Stimulated activated memory B cell treated with anti-CD40 and anti-IgM and Interleukin-4, amounts not matched to agents 10 μg/mL and 1 μg/mL and 100 μg/mL, for 72 hours (primary cell): ENCODE measurements around the gene HDGF.

Experiments
- ATAC-seq: fragments of 150-1000 bp; cut with Tn5 transposase; 2 replicates; pipeline ENCODE4 v1.10.0; 2021
- H3K27ac Mint-ChIP-seq: one replicate; pipeline ENCODE4 v1.8.0; 2022; ENCODE audit warnings: mild to moderate bottlenecking, mixed read lengths
- H3K27me3 Mint-ChIP-seq: one replicate; pipeline ENCODE4 v1.8.0; 2022; ENCODE audit warnings: mixed read lengths
- H3K36me3 Mint-ChIP-seq: one replicate; pipeline ENCODE4 v1.8.0; 2022; ENCODE audit warnings: mixed read lengths
- H3K4me1 Mint-ChIP-seq: one replicate; pipeline ENCODE4 v1.8.0; 2022; ENCODE audit warnings: mixed read lengths
- H3K4me3 Mint-ChIP-seq: one replicate; pipeline ENCODE4 v1.8.0; 2022; ENCODE audit warnings: mild to moderate bottlenecking, moderate library complexity, mixed read lengths
- H3K9me3 Mint-ChIP-seq: one replicate; pipeline ENCODE4 v1.8.0; 2022; ENCODE audit warnings: mixed read lengths

HDGF gene

GRCh38 chr1:156726549-156727226 lies 24.8 kb downstream of the HDGF start:
- ATAC-seq: no peak
- Mint-ChIP-seq H3K9me3 (no peaks in the 10 kb centered on the region), H3K36me3 (peaks cover 23% of the 10 kb centered on the region), H3K27me3 (no peaks in the 10 kb centered on the region), H3K4me1 (peaks cover 33% of the 10 kb centered on the region), H3K27ac (no peak overlapping the region), H3K4me3 (no peak overlapping the region)

GRCh38 chr1:156725683-156726280 lies 25.7 kb downstream of the HDGF start:
- Mint-ChIP-seq H3K27me3 (no peaks in the 10 kb centered on the region), H3K4me3 (no peak overlapping the region), H3K9me3 (no peaks in the 10 kb centered on the region), H3K27ac (no peak overlapping the region), H3K36me3 (peaks cover 30% of the 10 kb centered on the region), H3K4me1 (peaks cover 37% of the 10 kb centered on the region)
- peak; percentile 67 for ATAC-seq

- no peak overlapping the region for H3K4me3 Mint-ChIP-seq
- H3K4me1 Mint-ChIP-seq: peaks cover 21% of the 10 kb centered on the region
- no peak overlapping the region for H3K27ac Mint-ChIP-seq
- no peaks in the 10 kb centered on the region for H3K9me3 Mint-ChIP-seq
- no peak for ATAC-seq
- no peaks in the 10 kb centered on the region for H3K27me3 Mint-ChIP-seq
- peaks cover 38% of the 10 kb centered on the region for H3K36me3 Mint-ChIP-seq
These were observed 29.9 kb downstream of the HDGF start for GRCh38 chr1:156721535-156721934.

DNA sequence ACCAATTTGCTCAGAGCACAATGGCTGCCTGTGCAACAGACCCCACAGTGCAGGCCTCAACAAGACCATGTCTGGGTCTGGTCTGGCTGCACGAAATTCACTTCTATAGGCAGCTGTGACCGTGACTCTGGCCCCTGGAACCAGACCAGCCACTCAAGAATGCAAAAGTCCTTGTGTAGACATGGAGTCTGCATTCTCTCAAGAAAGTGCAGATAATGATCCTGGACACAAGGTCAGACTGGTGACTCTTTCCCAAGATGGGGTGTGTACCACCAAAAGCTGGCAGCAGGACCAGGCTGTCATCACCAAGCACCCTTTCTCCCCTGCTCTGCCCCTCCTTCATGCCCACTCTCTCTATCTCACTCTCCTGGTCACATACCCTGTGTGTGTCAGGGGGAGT lies 30.3 kb downstream of the HDGF start:
- peaks cover 21% of the 10 kb centered on the region for H3K4me1 Mint-ChIP-seq
- no peak overlapping the region for H3K4me3 Mint-ChIP-seq
- no peaks in the 10 kb centered on the region for H3K9me3 Mint-ChIP-seq
- no peak for ATAC-seq
- no peaks in the 10 kb centered on the region for H3K27me3 Mint-ChIP-seq
- H3K27ac Mint-ChIP-seq: no peak overlapping the region
- peaks cover 41% of the 10 kb centered on the region for H3K36me3 Mint-ChIP-seq

DNA sequence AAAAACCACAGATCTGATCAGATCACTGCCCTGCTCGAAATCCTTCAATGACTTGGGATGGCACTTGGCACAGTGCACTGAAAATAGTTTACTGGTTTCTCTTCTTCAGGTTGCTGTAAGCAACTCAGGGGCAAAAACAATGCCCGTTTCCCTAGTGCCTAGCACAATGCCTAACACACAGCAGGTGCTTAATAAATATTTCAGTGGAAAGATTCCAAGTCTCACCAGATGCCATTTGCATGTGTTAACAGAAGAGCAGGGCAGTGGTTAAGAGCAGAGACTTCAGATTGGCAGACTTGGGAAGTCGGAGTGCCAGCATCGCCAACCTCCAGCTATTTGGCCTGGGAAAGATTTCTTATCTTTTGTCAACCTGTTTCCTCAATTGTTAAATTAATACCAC lies 34.1 kb downstream of the HDGF start:
- Mint-ChIP-seq H3K4me3 (no peak overlapping the region), H3K27me3 (no peaks in the 10 kb centered on the region), H3K4me1 (peaks cover 4% of the 10 kb centered on the region), H3K36me3 (peaks cover 34% of the 10 kb centered on the region), H3K9me3 (no peaks in the 10 kb centered on the region), H3K27ac (no peak overlapping the region)
- ATAC-seq: no peak

- no peaks in the 10 kb centered on the region for H3K4me1 Mint-ChIP-seq
- H3K27me3 Mint-ChIP-seq: no peaks in the 10 kb centered on the region
- no peak overlapping the region for H3K27ac Mint-ChIP-seq
- no peak overlapping the region for H3K4me3 Mint-ChIP-seq
- peaks cover 27% of the 10 kb centered on the region for H3K36me3 Mint-ChIP-seq
- ATAC-seq: no peak
- no peaks in the 10 kb centered on the region for H3K9me3 Mint-ChIP-seq
These were observed 36.6 kb downstream of the HDGF start for GRCh38 chr1:156714830-156715229.

- no peaks in the 10 kb centered on the region for H3K4me1 Mint-ChIP-seq
These were observed 38.8 kb downstream of the HDGF start for GRCh38 chr1:156712626-156713025.

GRCh38 chr1:156711011-156711817 lies 40.3 kb downstream of the HDGF start:
- H3K36me3 Mint-ChIP-seq: peaks cover 17% of the 10 kb centered on the region
- H3K27me3 Mint-ChIP-seq: no peaks in the 10 kb centered on the region
- no peak for ATAC-seq
- no peak overlapping the region for H3K27ac Mint-ChIP-seq
- no peak overlapping the region for H3K4me3 Mint-ChIP-seq
- peaks cover 8% of the 10 kb centered on the region for H3K4me1 Mint-ChIP-seq
- no peaks in the 10 kb centered on the region for H3K9me3 Mint-ChIP-seq

More at GRCh38 chr1:156712626-156713025, 38.8 kb downstream of the HDGF start:
- no peak overlapping the region for H3K27ac Mint-ChIP-seq
- no peak for ATAC-seq
- H3K36me3 Mint-ChIP-seq: peaks cover 27% of the 10 kb centered on the region
- H3K9me3 Mint-ChIP-seq: no peaks in the 10 kb centered on the region
- no peak overlapping the region for H3K4me3 Mint-ChIP-seq
- H3K27me3 Mint-ChIP-seq: no peaks in the 10 kb centered on the region

DNA sequence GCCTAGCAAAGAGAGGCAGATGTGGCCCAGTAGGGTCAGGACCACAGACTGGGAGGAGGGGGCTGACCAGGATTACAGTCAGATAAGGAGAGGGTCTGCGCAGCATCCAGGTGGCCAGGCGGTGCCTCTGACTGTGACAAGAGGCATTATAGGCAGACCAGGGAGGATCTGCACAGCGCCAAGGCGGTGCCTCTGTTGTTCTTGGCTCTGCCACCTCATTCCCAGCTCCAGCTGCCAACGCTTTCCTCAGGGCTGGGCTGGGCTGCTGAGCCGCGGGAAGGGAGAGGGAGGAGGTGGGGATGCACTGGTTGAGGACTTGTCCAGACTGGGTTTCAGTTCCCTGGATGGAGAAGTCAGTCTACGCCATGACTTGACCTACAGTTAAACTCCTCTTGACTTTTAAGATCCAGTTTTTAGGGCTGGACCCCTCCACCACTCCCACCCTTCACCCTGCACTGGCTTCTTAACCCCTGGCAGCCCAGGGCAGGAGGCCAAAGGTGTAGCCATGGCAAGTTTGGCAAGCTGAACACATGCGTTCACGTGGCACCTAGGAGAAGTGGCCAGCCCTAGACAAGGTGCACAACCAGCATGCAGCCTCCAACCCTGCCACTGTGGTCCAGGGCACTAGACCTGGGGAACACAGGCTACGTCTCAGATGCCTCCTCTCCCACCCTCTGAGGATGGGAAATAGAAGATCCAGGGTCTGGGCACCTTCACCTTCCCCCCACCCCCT lies 41.6 kb downstream of the HDGF start:
- H3K36me3 Mint-ChIP-seq: peaks cover 5% of the 10 kb centered on the region
- ATAC-seq: no peak
- H3K27ac Mint-ChIP-seq: no peak overlapping the region
- no peaks in the 10 kb centered on the region for H3K9me3 Mint-ChIP-seq
- peaks cover 20% of the 10 kb centered on the region for H3K4me1 Mint-ChIP-seq
- H3K27me3 Mint-ChIP-seq: peaks cover 4% of the 10 kb centered on the region
- H3K4me3 Mint-ChIP-seq: no peak overlapping the region

DNA sequence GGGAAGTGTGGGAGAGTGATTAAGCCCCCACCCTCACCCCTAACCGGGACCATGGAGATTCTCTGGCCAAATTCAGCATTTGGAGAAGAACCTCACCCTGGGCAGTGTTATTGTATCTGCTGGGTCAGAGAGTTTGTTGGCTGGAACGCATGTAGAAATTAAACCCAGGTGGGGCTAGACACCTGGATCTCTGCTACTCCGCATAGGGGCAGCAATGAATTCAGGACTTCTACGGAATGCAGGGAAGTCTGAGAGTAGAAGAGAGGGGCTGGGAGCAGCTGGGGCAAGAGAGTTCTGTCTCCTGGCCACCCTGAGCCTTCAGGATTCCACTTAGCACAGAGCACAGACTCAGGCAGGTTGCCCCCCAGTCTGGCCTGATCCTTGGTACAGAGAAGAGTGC lies 42.4 kb downstream of the HDGF start:
- Mint-ChIP-seq H3K4me1 (peaks cover 29% of the 10 kb centered on the region), H3K27ac (no peak overlapping the region), H3K9me3 (no peaks in the 10 kb centered on the region), H3K36me3 (no peaks in the 10 kb centered on the region), H3K4me3 (no peak overlapping the region), H3K27me3 (peaks cover 13% of the 10 kb centered on the region)
- ATAC-seq: no peak

DNA sequence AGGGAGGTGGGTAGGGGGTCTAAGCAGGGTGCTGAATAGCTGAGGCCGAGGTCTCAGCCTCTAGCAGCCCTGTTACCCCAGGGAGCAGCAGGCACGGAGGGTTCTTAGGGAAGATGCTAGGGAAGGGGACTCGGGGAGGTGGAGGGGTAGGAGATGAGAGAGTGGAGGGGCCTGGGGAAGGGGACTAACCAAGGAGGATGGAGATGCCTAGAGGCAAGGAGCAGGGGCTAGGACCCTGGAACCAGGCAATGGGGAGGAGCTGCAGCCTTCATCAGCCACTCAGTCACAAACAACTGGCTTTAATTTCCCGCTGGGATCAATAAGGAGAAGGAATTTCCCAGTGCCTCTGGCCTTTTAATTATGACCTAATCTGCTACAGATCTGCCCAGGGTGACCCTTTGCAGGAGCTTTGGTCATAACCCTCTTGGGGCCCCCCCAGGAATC lies 43.2 kb downstream of the HDGF start:
- ATAC-seq: no peak
- Mint-ChIP-seq H3K9me3 (no peaks in the 10 kb centered on the region), H3K36me3 (no peaks in the 10 kb centered on the region), H3K27ac (no peak overlapping the region), H3K4me1 (peaks cover 29% of the 10 kb centered on the region), H3K4me3 (no peak overlapping the region), H3K27me3 (peaks cover 21% of the 10 kb centered on the region)

DNA sequence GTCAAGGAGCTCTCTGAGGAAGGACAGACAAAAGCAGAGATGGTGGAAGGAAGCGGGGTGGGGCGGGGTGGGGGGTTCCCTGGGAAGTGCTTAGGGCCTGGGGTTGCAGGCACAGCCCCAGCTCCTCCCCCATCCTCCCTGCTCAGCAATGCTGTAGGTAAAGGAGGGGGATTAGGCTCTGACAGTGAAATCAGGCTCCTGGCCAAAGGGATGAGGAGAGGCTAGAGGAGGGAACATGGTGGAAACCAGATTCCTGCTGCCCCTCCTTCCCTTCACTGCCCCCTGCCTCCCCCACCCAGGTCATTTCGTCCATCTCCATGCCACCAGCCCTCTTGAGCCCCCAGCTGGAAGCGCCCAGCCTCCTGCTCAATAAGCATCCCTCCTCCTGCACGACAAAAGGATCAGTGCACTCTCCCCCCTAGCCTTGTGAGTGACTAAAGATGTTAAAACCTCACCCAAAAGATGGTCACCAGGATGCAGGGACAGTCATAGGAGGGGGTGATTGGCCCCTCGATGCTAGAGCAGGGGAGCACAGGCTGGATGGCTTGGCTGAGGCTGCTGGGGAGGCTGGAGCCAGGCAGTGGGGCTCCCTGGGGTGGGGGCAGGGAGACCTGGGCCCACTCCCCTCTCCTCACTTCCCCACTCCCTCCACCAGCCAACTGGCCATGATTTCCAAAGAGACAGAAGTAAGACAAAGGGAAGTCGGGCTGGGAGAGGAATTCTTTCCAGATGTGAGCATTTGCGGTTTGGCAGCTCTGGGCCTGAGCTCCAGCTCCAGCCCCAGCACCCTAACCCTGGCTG lies 43.9 kb downstream of the HDGF start:
- H3K4me1 Mint-ChIP-seq: peaks cover 29% of the 10 kb centered on the region
- no peak overlapping the region for H3K27ac Mint-ChIP-seq
- H3K36me3 Mint-ChIP-seq: no peaks in the 10 kb centered on the region
- peaks cover 27% of the 10 kb centered on the region for H3K27me3 Mint-ChIP-seq
- H3K4me3 Mint-ChIP-seq: no peak overlapping the region
- H3K9me3 Mint-ChIP-seq: no peaks in the 10 kb centered on the region
- no peak for ATAC-seq

DNA sequence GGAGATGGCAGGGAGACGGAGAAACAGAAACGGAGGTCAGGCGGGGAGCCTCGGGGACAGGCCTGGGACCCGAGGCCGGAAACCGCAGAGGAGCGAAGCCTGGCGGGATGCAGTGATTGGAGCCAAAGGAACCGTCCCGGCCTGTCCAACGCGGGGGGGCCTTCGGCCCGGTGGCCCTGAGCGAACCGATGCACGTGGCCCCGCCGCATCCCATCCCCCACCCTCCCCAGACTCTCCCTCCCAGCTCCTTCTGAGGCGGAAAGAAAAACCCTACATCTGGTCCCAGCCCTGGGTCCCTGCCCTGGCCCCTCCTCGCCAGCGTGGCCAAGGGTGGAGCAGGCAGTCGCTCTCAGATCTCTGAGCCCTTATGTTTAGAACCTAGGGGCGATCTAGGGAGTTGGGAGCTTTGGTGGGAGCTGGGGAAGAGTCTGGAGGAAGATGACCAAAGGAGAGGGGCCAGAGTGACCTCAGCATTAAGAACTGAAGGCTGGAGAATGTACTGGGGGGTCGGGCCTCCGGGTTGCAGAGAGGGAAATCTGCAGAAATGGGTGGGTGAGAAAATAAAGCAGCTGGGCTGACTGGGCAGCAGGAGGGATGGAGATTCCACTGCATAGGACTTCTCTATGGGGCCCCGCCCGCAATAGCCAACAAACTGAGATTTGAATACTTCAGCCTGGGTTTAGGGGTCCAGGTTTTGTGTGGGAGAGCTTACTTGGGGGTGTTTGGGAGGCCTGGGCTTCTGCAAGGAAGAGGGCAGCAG lies 44.6 kb downstream of the HDGF start:
- Mint-ChIP-seq H3K27ac (peak overlapping the region; percentile 65), H3K4me1 (peaks cover 29% of the 10 kb centered on the region), H3K27me3 (peaks cover 33% of the 10 kb centered on the region), H3K4me3 (peak overlapping the region; percentile 89), H3K9me3 (no peaks in the 10 kb centered on the region), H3K36me3 (no peaks in the 10 kb centered on the region)
- no peak for ATAC-seq
